Measurements from ENCODE around the gene SCD5.
A peak's percentile ranks its signal among the peaks of the same experiment; 100 is the strongest.
"Not testable (repeated sequence)": the region's sequence is repeated elsewhere in the genome, so short reads cannot be mapped to it uniquely, and the experiment has no call there.

The SCD5 gene

DNA sequence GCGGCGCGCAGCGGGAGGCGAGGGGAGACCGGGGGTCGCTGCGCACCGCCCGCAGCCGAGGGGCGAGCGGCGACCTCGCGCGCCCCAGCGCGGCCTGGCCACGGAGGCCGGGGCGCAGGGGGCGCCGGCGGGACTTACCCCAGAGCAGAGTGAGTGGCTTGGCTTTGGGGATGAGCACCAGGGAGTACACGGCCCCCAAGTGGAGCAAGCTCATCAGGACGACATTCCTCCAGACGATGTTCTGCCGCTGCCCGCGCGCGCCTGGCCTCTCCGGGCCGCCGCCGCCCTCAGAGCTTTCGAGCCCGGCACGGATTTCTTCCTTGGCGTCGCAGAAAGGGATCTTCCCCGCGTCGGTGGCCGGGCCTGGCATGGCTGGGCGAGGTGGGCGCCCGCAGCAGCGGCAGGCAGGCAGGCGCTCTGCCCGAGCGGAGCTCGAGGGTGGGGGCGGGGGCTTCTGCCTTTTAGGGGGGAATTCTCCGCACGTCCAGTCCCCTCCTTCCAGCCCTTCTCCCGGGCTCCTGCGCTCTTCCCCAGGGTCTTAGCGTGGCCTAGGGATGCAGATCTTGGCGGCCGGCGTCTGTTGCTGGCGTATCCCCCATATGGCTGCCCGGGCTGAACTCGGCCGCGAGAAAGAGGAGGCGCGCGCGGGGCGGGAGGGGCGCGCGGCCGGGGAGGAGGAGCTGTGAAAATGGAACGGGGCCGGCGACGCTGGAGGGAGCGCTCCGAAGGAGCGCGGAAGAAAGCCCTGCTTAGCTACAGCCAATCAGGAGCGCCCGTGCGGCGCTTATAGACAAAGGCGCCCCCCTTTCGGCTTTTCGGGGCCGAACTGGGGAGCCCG, at the start of gene SCD5:
Gene SCD5, minus strand, starts transcription at position 629 of the 838 bp plus-strand sequence. Its CDS starts 259 bp downstream, at position 370.
- peak; percentile 49 for DNase-seq

GRCh38 chr4:82842593-82842992, 44.0 kb upstream of the SCD5 start:
- no peak for DNase-seq

DNA sequence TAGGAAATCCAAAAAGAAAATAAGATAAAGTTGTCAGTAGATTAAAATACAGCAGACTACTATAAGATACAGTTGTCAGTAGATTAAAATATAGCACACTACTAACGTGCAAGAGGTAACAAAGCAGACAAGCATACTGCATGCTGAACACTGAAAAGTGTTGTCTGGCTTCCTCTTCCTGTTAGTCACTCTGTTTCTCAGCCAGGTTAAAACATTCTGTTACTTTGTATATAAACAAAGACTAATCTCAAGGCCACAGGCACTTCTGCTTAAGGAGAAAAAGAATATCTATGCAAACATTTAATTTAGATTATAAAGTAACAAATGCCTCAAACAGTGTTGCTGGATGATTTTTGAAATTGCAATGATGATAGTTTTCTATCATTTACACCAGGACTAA, 41.0 kb upstream of the SCD5 start:
- DNase-seq = no peak

- no peak for DNase-seq
These were observed 35.2 kb upstream of the SCD5 start for GRCh38 chr4:82833696-82834313.

DNA sequence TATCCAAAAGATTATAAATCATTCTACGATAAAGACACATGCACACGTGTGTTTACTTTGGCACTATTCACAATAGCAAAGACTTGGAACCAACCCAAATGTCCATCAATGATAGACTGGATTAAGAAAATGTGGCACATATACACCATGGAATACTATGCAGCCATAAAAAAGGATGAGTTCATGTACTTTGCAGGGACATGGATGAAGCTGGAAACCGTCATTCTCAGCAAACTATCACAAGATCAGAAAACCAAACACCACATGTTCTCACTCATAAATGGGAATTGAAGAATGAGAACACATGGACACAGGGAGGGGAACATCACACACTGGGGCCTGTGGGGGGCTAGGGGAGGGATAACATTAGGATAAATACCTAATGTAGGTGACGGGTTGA, 34.5 kb upstream of the SCD5 start:
- not testable (repeated sequence) for DNase-seq

- DNase-seq = no peak
These were observed 26.8 kb upstream of the SCD5 start for GRCh38 chr4:82825425-82825824.

DNA sequence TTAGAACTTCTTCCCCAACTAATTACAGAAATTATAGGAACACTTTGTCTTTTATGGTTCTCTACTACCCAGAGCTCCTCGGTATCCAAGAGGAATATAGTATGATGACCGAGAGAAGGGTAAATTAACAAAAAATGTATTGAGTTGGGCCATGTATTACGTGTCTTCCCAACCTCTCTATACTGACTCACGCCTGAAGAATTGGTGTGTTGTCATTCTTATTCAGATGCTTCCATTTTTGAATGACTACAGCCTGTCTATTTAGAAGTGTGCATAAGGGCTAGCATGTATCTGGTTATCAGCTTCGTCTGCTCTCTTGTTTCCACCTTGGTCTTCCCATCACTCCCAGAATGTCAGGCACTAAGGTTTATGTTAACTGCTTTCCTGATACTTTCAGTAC, 24.5 kb upstream of the SCD5 start:
- no peak for DNase-seq

DNA sequence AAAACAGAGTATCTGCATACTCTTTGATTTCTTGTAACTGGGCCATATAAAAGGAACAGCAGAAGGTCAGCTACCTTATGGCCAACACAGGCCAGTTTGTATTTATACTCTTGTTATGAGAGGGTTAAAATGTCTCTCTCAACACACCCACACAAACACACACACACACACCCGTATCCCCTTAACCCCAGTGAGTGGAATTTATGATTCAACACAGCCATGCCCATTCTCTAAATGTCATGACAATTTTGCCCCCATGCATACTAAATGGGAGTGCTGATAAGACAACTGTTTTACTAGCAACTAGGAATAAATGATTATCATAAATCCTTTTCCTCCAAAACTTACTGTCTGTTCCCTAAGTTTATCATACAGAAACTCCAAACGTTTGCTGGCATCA, 22.1 kb upstream of the SCD5 start:
- DNase-seq = no peak

DNA sequence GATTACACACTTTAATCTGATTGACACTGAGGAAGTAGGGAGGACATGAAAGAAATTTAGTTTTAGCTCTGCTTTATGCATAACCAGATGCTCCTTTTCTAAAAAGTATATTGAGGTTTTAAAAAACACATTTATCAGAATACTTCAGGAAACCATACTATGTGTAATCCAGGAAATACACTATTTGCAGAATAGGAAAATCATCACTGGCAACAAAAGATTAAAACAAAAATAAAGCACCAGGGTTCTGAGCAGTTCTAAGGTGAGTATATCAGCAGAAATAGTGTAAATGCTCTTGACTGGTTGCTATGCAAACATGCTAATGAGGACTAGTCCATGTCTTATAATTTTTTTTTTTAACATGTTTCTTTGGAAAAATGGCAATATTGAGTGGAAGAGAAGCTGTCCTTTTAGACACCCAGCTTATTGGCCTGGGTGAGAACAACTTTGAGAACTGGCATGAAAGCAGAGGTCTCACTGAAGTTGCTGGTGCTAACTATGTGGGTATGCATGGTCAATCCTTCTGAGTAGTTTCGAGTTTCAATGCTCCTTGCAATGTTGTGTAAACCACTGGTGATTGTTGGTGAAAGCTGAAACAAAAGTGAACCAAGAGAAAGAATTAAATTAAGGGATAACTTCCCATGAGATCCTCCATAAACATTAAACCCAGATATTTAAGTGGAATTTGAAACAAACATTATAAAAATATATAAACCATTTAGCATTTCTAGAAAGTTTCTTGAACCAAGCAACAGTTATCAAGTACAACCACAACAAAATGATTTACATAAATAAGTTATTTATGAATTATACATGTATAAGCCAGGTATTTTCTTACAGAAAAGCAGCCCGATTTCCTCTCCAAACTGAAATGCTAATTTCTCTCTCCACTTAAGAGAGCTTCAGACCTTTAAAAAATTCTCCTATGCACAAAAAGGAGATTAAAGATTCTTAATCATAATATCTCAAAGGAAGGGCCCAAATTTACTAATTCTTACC, 20.4 kb upstream of the SCD5 start:
- no peak for DNase-seq

DNA sequence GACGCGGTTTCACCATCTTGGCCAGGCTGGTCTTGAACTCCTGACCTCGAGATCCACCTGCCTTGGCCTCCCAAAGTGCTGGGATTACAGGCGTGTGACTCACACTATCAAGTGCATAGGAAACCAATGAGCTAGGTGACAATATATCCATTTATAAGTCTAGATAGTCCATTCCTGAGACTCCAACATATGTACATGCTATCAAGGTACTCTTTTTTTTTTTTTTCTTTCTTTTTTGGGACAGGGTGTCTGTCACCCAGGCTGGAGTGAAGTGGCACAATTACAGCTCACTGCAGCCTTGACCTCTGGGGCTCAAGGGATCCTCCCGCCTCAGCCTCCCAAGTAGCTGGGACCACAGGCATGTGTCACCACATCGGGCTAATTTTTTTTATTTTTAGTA, 18.3 kb upstream of the SCD5 start:
- DNase-seq = not testable (repeated sequence)

DNA sequence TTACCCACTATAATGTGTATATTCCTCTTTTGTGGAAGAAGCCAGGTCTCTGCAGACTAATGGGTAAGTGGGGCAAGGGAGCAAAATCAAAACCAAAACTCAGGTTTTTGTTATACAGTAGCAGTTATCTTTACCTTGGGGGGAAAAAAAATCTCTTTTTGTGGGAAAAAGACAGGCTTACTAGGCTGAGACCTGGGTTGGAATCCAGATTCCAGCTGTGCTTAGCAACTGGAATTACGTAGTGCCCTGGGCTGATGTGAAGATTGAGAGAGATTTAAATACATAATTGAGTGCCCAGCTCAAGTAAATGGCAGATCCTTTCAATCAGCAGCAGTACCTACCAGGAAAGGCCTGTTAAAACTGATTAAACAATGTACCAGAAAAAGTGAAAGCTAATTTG, 15.4 kb upstream of the SCD5 start:
- no peak for DNase-seq

DNA sequence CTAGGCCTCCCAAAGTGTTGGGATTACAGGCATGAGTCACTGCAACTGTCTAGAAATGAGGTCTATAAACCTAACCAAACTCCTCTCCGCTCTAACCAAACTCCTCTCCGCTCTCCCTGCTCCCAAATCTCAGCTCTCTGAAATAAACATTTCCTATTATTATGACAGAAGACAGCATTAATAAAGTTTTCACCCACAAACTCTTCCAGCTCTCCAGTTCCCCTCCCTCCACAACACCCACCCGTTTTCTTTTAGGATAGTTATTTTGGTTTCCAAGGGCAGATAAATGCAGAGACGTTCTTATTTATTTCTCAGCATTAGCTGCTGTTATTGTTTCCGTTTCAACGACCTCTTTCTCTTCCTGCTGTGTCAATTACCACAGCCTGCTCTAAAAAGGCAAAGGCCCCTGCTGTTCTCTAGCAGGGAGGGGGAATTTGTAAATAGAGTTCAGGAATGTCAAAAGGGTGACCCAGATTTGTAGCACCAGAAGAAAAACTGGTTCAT, 13.3 kb upstream of the SCD5 start:
- peak; percentile 30 for DNase-seq

GRCh38 chr4:82811392-82811791, 12.8 kb upstream of the SCD5 start:
- DNase-seq = no peak

GRCh38 chr4:82810176-82810575, 11.6 kb upstream of the SCD5 start:
- no peak for DNase-seq

DNA sequence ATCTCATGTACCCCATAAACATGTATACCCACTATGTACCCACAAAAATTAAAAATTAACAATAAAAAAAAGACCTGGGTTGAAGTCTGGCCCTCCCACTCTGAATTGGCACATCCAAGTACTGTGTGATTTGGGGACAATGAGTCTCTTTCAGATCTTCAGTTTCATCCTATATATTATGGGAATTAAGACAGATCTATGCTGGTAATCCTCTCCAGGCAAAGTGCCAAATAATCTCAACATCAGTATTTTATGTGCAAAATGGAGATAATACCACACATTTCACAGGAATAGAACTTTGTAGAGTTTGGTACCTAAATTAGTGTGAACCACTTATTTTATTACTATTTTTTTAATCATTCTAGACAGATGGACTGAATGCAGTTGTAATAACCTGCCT, 11.0 kb upstream of the SCD5 start:
- DNase-seq = no peak

GRCh38 chr4:82803746-82804145, 5.2 kb upstream of the SCD5 start:
- DNase-seq = no peak

GRCh38 chr4:82802911-82803310, 4.3 kb upstream of the SCD5 start:
- no peak for DNase-seq

GRCh38 chr4:82801910-82802521, 3.4 kb upstream of the SCD5 start:
- DNase-seq = peak; percentile 9

GRCh38 chr4:82799006-82799881, 648 bp upstream of the SCD5 start:
- DNase-seq = peak; percentile 56

GRCh38 chr4:82797405-82798111, 1.0 kb downstream of the SCD5 start:
- peak; percentile 54 for DNase-seq

- peak; percentile 20 for DNase-seq
These were observed 1.6 kb downstream of the SCD5 start for GRCh38 chr4:82797040-82797404.

All from NCI-H510A treated with DMSO at 0.1 percent for 48 hours (cell line).